ENCODE measurements around the gene HDLBP. TPM values are rescaled to one million over a fixed set of nuclear protein-coding genes. Genes with fewer than 3 reads are reported as not detected.

The HDLBP gene
- total and polyA plus RNA-seq, 2 experiments from 2014 or later, result 613 to 711 TPM

GRCh38 chr2:241329669-241330615 is 14.5 kb upstream of the HDLBP start:
- no peaks in the 10 kb centered on the region for H3K9me3 ChIP-seq (ENCODE audit: low read depth)
- in situ Hi-C loops (cut with MboI), result no loop called here
- H2AFZ ChIP-seq, result no peak overlapping the region
- peaks cover 62% of the 10 kb centered on the region for H3K36me3 ChIP-seq (ENCODE audit: low read depth)
- H3K4me1 ChIP-seq (ENCODE audit: insufficient read depth), result peaks cover under 1% of the 10 kb centered on the region; the same call in 1 of the 2 replicates
- DNase-seq, result no peak
- H3K9ac ChIP-seq, result no peak overlapping the region
- H3F3A ChIP-seq (ENCODE audit: insufficient read depth), result peaks cover 33% of the 10 kb centered on the region
- WGBS, 2 experiments (ENCODE audit: low coverage in 1 of 2, low lambda C conversion rate in 2 of 2, missing lambda C conversion rate in 2 of 2), result 92 to 95% methylated on average over 11 of the region's 11 CpGs
- TF ChIP-seq EZH2 (IDR thresholded peaks at IDR 0.05; ENCODE audit: insufficient read depth, poor library complexity, severe bottlenecking) (no peak), EZH2phosphoT487 (IDR thresholded peaks at IDR 0.05; ENCODE audit: insufficient read depth, low read depth) (no peak)
- no peak overlapping the region for H3K4me2 ChIP-seq (ENCODE audit: unreplicated experiment)
- peaks cover 100% of the 10 kb centered on the region for H3K79me2 ChIP-seq (ENCODE audit: insufficient read depth)
- no peak overlapping the region for H3K4me3 ChIP-seq
- no peaks in the 10 kb centered on the region for H3K9me2 ChIP-seq (ENCODE audit: insufficient read depth)
- no peaks in the 10 kb centered on the region for H4K20me1 ChIP-seq (ENCODE audit: insufficient read depth)
- H3K27me3 ChIP-seq (replicated peaks; ENCODE audit: insufficient read depth), result no peaks in the 10 kb centered on the region
- H3K27ac ChIP-seq, result no peak overlapping the region

DNA sequence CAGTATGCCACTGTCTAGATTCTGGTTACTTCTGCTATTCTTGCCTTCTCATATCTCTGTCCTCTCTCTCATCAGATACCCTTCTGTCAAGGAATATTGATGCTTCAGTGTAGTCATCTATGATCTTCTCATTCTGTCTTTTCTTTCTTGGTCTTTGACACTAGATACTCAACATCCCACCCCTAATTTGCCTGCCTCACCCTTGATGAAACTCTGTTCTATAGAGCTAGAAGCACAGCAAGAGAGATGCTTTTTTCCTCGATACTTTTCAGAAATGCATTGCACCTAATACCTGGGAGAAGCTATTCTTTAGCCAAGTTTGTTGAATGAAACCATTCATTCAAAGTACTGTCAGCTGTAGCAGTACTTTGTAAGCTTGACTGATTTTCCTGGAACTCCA is 9.8 kb upstream of the HDLBP start:
- Histone ChIP-seq H4K20me1 (ENCODE audit: insufficient read depth) (peaks cover 23% of the 10 kb centered on the region), H3K9ac (no peak overlapping the region), H3F3A (ENCODE audit: insufficient read depth) (peaks cover 21% of the 10 kb centered on the region), H3K4me2 (ENCODE audit: unreplicated experiment) (no peak overlapping the region), H3K27me3 (replicated peaks; ENCODE audit: insufficient read depth) (no peaks in the 10 kb centered on the region), H3K9me2 (ENCODE audit: insufficient read depth) (no peaks in the 10 kb centered on the region), H3K4me1 (ENCODE audit: insufficient read depth) (peaks cover 41% of the 10 kb centered on the region), H3K27ac (no peak overlapping the region), H3K36me3 (ENCODE audit: low read depth) (peaks cover 45% of the 10 kb centered on the region), H2AFZ (no peak overlapping the region), H3K9me3 (ENCODE audit: low read depth) (no peaks in the 10 kb centered on the region), H3K79me2 (ENCODE audit: insufficient read depth) (peaks cover 100% of the 10 kb centered on the region), H3K4me3 (no peak overlapping the region)
- TF ChIP-seq EZH2 (IDR thresholded peaks at IDR 0.05; ENCODE audit: insufficient read depth, poor library complexity, severe bottlenecking) (no peak), EZH2phosphoT487 (IDR thresholded peaks at IDR 0.05; ENCODE audit: insufficient read depth, low read depth) (no peak)
- DNase-seq, result no peak
- 100% methylated on average over 1 of the region's 1 CpG for WGBS, 2 experiments (ENCODE audit: low coverage in 1 of 2, low lambda C conversion rate in 2 of 2, missing lambda C conversion rate in 2 of 2)
- in situ Hi-C loops (cut with MboI), result no loop called here

GRCh38 chr2:241324775-241325174 is 9.3 kb upstream of the HDLBP start:
- peak overlapping the region; percentile 48 for H3K4me3 ChIP-seq
- in situ Hi-C loops (cut with MboI), result no loop called here
- H3K36me3 ChIP-seq (ENCODE audit: low read depth), result peaks cover 41% of the 10 kb centered on the region
- peaks cover 100% of the 10 kb centered on the region for H3K79me2 ChIP-seq (ENCODE audit: insufficient read depth)
- H3K27me3 ChIP-seq (replicated peaks; ENCODE audit: insufficient read depth), result no peaks in the 10 kb centered on the region
- peak overlapping the region; percentile 66 for H3K9ac ChIP-seq
- H3K9me2 ChIP-seq (ENCODE audit: insufficient read depth), result no peaks in the 10 kb centered on the region
- H4K20me1 ChIP-seq (ENCODE audit: insufficient read depth), result peaks cover 28% of the 10 kb centered on the region
- DNase-seq, result no peak
- peak overlapping the region; percentile 71 for H3K27ac ChIP-seq
- no peaks in the 10 kb centered on the region for H3K9me3 ChIP-seq (ENCODE audit: low read depth)
- no peak for TF ChIP-seq EZH2 (IDR thresholded peaks at IDR 0.05; ENCODE audit: insufficient read depth, poor library complexity, severe bottlenecking)
- no peak for TF ChIP-seq EZH2phosphoT487 (IDR thresholded peaks at IDR 0.05; ENCODE audit: insufficient read depth, low read depth)
- peaks cover 21% of the 10 kb centered on the region for H3F3A ChIP-seq (ENCODE audit: insufficient read depth)
- peak overlapping the region; percentile 50 for H3K4me2 ChIP-seq (ENCODE audit: unreplicated experiment)
- peaks cover 46% of the 10 kb centered on the region for H3K4me1 ChIP-seq (ENCODE audit: insufficient read depth)
- H2AFZ ChIP-seq, result no peak overlapping the region

DNA sequence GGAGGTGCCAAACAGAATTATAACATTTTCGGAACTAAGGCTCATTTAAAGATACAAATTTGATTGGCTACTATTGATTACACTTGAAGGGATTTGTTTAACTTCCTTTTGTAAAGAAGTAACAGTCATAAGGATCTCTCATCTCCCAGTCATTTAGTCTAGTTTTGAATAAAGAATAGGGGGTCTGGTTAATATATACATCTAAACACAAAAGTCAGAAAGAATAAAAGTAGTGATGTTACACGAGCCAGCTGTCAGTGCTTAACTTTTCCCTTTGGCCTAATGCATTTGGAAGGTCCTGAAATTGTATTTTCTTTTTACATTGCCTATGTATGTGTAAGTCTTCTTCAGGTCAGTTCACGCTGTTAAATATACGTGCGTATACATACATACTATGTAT is 8.3 kb upstream of the HDLBP start:
- in situ Hi-C loops (cut with MboI), result no loop called here
- Histone ChIP-seq H3K4me2 (ENCODE audit: unreplicated experiment) (peak overlapping the region; percentile 50), H3F3A (ENCODE audit: insufficient read depth) (peaks cover 21% of the 10 kb centered on the region), H2AFZ (no peak overlapping the region), H3K4me3 (0 out of 2 replicates have a peak overlapping the region, but pooled peaks have one; percentile 48), H3K9me3 (ENCODE audit: low read depth) (no peaks in the 10 kb centered on the region), H4K20me1 (ENCODE audit: insufficient read depth) (peaks cover 38% of the 10 kb centered on the region), H3K9ac (peak overlapping the region; percentile 66), H3K27ac (peak overlapping the region; percentile 71), H3K79me2 (ENCODE audit: insufficient read depth) (peaks cover 100% of the 10 kb centered on the region), H3K36me3 (ENCODE audit: low read depth) (peaks cover 35% of the 10 kb centered on the region), H3K4me1 (ENCODE audit: insufficient read depth) (peaks cover 56% of the 10 kb centered on the region), H3K9me2 (ENCODE audit: insufficient read depth) (no peaks in the 10 kb centered on the region), H3K27me3 (replicated peaks; ENCODE audit: insufficient read depth) (no peaks in the 10 kb centered on the region)
- DNase-seq, result no peak
- no peak for TF ChIP-seq EZH2 (IDR thresholded peaks at IDR 0.05; ENCODE audit: insufficient read depth, poor library complexity, severe bottlenecking)
- no peak for TF ChIP-seq EZH2phosphoT487 (IDR thresholded peaks at IDR 0.05; ENCODE audit: insufficient read depth, low read depth)
- 65 to 69% methylated on average over 5 of the region's 5 CpGs for WGBS, 2 experiments (ENCODE audit: low coverage in 1 of 2, low lambda C conversion rate in 2 of 2, missing lambda C conversion rate in 2 of 2)
